H1 (cell line): ENCODE data around the gene KRT27. TPM values are rescaled to one million over a fixed set of nuclear protein-coding genes. Genes with fewer than 3 reads are reported as not detected.

ENCODE experiments used
- CTCF ChIA-PET: fragments of 300-600 bp; sonication (Branson Sonifier 250); formaldehyde crosslinking; loops from one replicate; lab custom pipeline; 2021; ENCODE audit not compliant: partially characterized antibody; lab: Charles Lee
- POLR2A ChIA-PET: fragments of 300-600 bp; sonication (Branson Sonifier 250); formaldehyde crosslinking; loops from one replicate; lab custom pipeline; 2021; ENCODE audit warnings: inconsistent platforms; ENCODE audit not compliant: partially characterized antibody; lab: Charles Lee
- DNase-seq, 2 experiments: peaks; one replicate each; pipeline versions ENCODE4 v3.0.0 to v3.0.0-alpha.2; 2010 to 2022; ENCODE audit warnings: low spot score in 2 of 2, low read depth in 1 of 2, mixed read lengths in 1 of 2
- FAIRE-seq: peaks from 2 replicates; lab custom pipeline; 2011; peaks lifted over from hg19 to GRCh38; lab: Jason Lieb, UNC
- H2AFZ ChIP-seq: 2 replicates; pipeline ENCODE4 v1.8.1; 2012; ENCODE audit warnings: low read length, inconsistent platforms
- H2AK5ac ChIP-seq: 2 replicates; pipeline ENCODE4 v1.6.1; 2013; ENCODE audit warnings: low read depth, low read length
- H2BK120ac ChIP-seq: replicated peaks from 2 replicates; pipeline ENCODE3; 2013; ENCODE audit warnings: low read depth, low read length, inconsistent platforms
- H2BK12ac ChIP-seq: 2 replicates; pipeline ENCODE4 v1.6.1; 2013; ENCODE audit warnings: low read depth, low read length
- H2BK15ac ChIP-seq: 2 replicates; pipeline ENCODE4 v1.6.1; 2013; ENCODE audit warnings: low read length
- H2BK20ac ChIP-seq: 2 replicates; pipeline ENCODE4 v1.6.1; 2013; ENCODE audit warnings: low read length
- H2BK5ac ChIP-seq: 2 replicates; pipeline ENCODE4 v1.6.1; 2013; ENCODE audit warnings: low read depth, low read length
- H3K14ac ChIP-seq: 2 replicates; pipeline ENCODE4 v1.6.1; 2013; ENCODE audit warnings: inconsistent platforms; ENCODE audit not compliant: insufficient read length
- H3K18ac ChIP-seq: 2 replicates; pipeline ENCODE4 v1.6.1; 2013; ENCODE audit warnings: low read length; ENCODE audit errors: extremely low read depth
- H3K23ac ChIP-seq: 2 replicates; pipeline ENCODE4 v1.6.1; 2013; ENCODE audit warnings: inconsistent platforms; ENCODE audit not compliant: insufficient read length
- H3K23me2 ChIP-seq: 2 replicates; pipeline ENCODE4 v1.6.1; 2013; ENCODE audit warnings: low read depth, low read length
- H3K27ac ChIP-seq: 2 replicates; pipeline ENCODE4 v1.6.1; 2011; ENCODE audit warnings: low read depth, low read length, inconsistent platforms
- H3K27me3 ChIP-seq, 4 experiments: replicated peaks in 1 of 4; 1 replicate in 1 of 4; 2 replicates in 3 of 4; pipeline versions ENCODE4 v1.6.1 to v1.8.1; 2011 to 2013; ENCODE audit warnings: low read length in 3 of 4, mild to moderate bottlenecking in 3 of 4, inconsistent platforms in 2 of 4, mixed read lengths in 2 of 4, moderate library complexity in 1 of 4; ENCODE audit not compliant: control insufficient read depth in 3 of 4, insufficient read depth in 3 of 4; ENCODE audit errors: extremely low read depth in 1 of 4
- H3K36me3 ChIP-seq, 4 experiments: 2 replicates each; pipeline versions ENCODE4 v1.6.1 to v1.8.1; 2011 to 2013; ENCODE audit warnings: mild to moderate bottlenecking in 4 of 4, low read length in 3 of 4, moderate library complexity in 2 of 4, control low read depth in 1 of 4, inconsistent platforms in 1 of 4; ENCODE audit not compliant: insufficient read depth in 4 of 4, control insufficient read depth in 2 of 4
- H3K4ac ChIP-seq: replicated peaks from 2 replicates; pipeline ENCODE3; 2013; ENCODE audit warnings: low read length, low read depth, mixed read lengths, inconsistent platforms; ENCODE audit not compliant: insufficient read length
- H3K4me1 ChIP-seq, 4 experiments: replicated peaks in 1 of 4; 1 replicate in 1 of 4; 2 replicates in 3 of 4; pipeline versions ENCODE4 v1.6.1 to v1.8.1; 2011 to 2013; ENCODE audit warnings: low read length in 3 of 4, inconsistent platforms in 2 of 4, mixed read lengths in 1 of 4; ENCODE audit not compliant: insufficient read depth in 4 of 4, control insufficient read depth in 3 of 4
- H3K4me2 ChIP-seq, 2 experiments: 2 replicates each; pipeline versions ENCODE4 v1.6.1 to v1.8.1; 2011 to 2013; ENCODE audit warnings: low read depth in 2 of 2, low read length in 2 of 2, control low read depth in 1 of 2, inconsistent platforms in 1 of 2, mild to moderate bottlenecking in 1 of 2; ENCODE audit not compliant: insufficient read depth in 1 of 2
- H3K4me3 ChIP-seq, 4 experiments: fragments of 200-600, 300-600 bp in 1 of 4; sonication (generic), shearing (Covaris generic), sonication (Bioruptor Twin) in 1 of 4; 2 replicates each; pipeline versions ENCODE4 v1.5.1 to v1.8.1; 2011 to 2016; ENCODE audit warnings: low read length in 4 of 4, low read depth in 3 of 4, control low read depth in 2 of 4, inconsistent platforms in 2 of 4, mild to moderate bottlenecking in 2 of 4, mixed read lengths in 1 of 4, moderate library complexity in 1 of 4; ENCODE audit not compliant: insufficient read depth in 2 of 4; ENCODE audit errors: extremely low read depth in 1 of 4
- H3K56ac ChIP-seq: replicated peaks from 2 replicates; pipeline ENCODE3; 2013; ENCODE audit warnings: low read depth, mild to moderate bottlenecking, mixed read lengths, low read length, inconsistent platforms; ENCODE audit not compliant: insufficient read length
- H3K79me1 ChIP-seq: 2 replicates; pipeline ENCODE4 v1.6.1; 2013; ENCODE audit warnings: low read depth, low read length, control low read depth
- H3K79me2 ChIP-seq, 2 experiments: 2 replicates each; pipeline versions ENCODE4 v1.6.1 to v1.8.1; 2012 to 2013; ENCODE audit warnings: low read length in 2 of 2, mild to moderate bottlenecking in 2 of 2, inconsistent platforms in 1 of 2; ENCODE audit not compliant: insufficient read depth in 2 of 2, control insufficient read depth in 1 of 2
- H3K9ac ChIP-seq, 4 experiments: replicated peaks in 1 of 4; 1 replicate in 1 of 4; 2 replicates in 3 of 4; pipeline versions ENCODE4 v1.6.1 to v1.8.1; 2011 to 2013; ENCODE audit warnings: low read depth in 3 of 4, low read length in 3 of 4, control low read depth in 2 of 4, mild to moderate bottlenecking in 2 of 4, moderate library complexity in 2 of 4, inconsistent platforms in 1 of 4; ENCODE audit errors: extremely low read depth in 1 of 4
- H3K9me3 ChIP-seq, 2 experiments: 2 replicates each; pipeline versions ENCODE4 v1.6.1 to v1.8.1; 2012 to 2013; ENCODE audit warnings: mild to moderate bottlenecking in 2 of 2, moderate library complexity in 2 of 2, control low read depth in 1 of 2, inconsistent platforms in 1 of 2, low read depth in 1 of 2, low read length in 1 of 2, mixed read lengths in 1 of 2; ENCODE audit not compliant: insufficient read depth in 2 of 2
- H4K20me1 ChIP-seq, 2 experiments: replicated peaks in 1 of 2; 2 replicates each; pipeline versions ENCODE3 to v1.8.1; 2011 to 2013; ENCODE audit warnings: inconsistent platforms in 2 of 2, low read length in 2 of 2, mild to moderate bottlenecking in 1 of 2; ENCODE audit not compliant: insufficient read depth in 2 of 2, control insufficient read depth in 1 of 2
- H4K5ac ChIP-seq: 2 replicates; pipeline ENCODE4 v1.6.1; 2013; ENCODE audit warnings: low read length, low read depth, mixed read lengths, inconsistent platforms; ENCODE audit not compliant: insufficient read length
- H4K8ac ChIP-seq: 2 replicates; pipeline ENCODE4 v1.8.0; 2013; ENCODE audit warnings: mild to moderate bottlenecking, moderate library complexity, low read length, inconsistent platforms; ENCODE audit not compliant: insufficient read depth; ENCODE audit errors: extremely low read depth
- H4K91ac ChIP-seq: replicated peaks from 2 replicates; pipeline ENCODE3; 2013; ENCODE audit warnings: low read length, mixed read lengths, inconsistent platforms; ENCODE audit not compliant: insufficient read length
- RNF2 ChIP-seq: fragments of 200-900, 300-1000 bp; sonication (generic); IDR thresholded peaks from 2 replicates; pipeline ENCODE4 v1.7.1; 2016; ENCODE audit warnings: borderline replicate concordance, low read depth, mild to moderate bottlenecking, antibody characterized with exemption, low read length; ENCODE audit not compliant: poor library complexity, severe bottlenecking; ENCODE audit errors: missing control alignments
- WGBS, 2 experiments: shearing (Covaris generic) in 1 of 2; methylation state at CpG; one replicate each; pipeline versions ENCODE4 v1.1.6 to v1.1.7; 2013 to 2015; ENCODE audit warnings: low lambda C conversion rate in 2 of 2, mixed read lengths in 2 of 2, inconsistent platforms in 1 of 2, low coverage in 1 of 2, missing lambda C conversion rate in 1 of 2; ENCODE audit not compliant: insufficient replicate concordance in 2 of 2, insufficient coverage in 1 of 2, insufficient read length in 1 of 2; ENCODE audit errors: extremely low coverage in 1 of 2, missing lambda C conversion rate in 1 of 2; 5-methylcytosine and 5-hydroxymethylcytosine counted together
- long read RNA-seq, 2 experiments: library from RNA in 1 of 2; library from capped mRNA in 1 of 2; stranded (forward); transcript quantifications; one replicate each; pipeline ENCODE4 v2.0.0, GENCODE V29; 2021; ENCODE audit warnings: inconsistent platforms in 1 of 2
- polyA minus RNA-seq, 3 experiments: library from RNA; depleted of rRNA, polyadenylated mRNA; stranded (reverse); fragments of >200 nt; gene quantifications; 1 replicate in 2 of 3; 2 replicates in 1 of 3; pipeline ENCODE4 v1.2.3, GENCODE V29; 2011
- polyA plus RNA-seq, 7 experiments: library from polyadenylated mRNA; depleted of rRNA in 3 of 7; stranded (reverse) in 5 of 7; unstranded in 2 of 7; fragments of >200 nt in 5 of 7; fragments of 200-250 nt in 2 of 7; gene quantifications; 1 replicate in 5 of 7; 2 replicates in 1 of 7; 4 replicates in 1 of 7; pipeline versions ENCODE4 v1.2.1 to v1.2.3, GENCODE V29; 2011 to 2013; ENCODE audit warnings: missing spikeins in 2 of 7, mixed read lengths in 2 of 7
- total RNA-seq: library from RNA; stranded (reverse); fragmentation: NEBNext Ultra II Directional; extraction: Animal tissue kit (Norgen Biotek cat#: 25700); gene quantifications from 2 replicates; pipeline ENCODE4 v1.2.1, GENCODE V29; 2021

The KRT27 gene, protein sequence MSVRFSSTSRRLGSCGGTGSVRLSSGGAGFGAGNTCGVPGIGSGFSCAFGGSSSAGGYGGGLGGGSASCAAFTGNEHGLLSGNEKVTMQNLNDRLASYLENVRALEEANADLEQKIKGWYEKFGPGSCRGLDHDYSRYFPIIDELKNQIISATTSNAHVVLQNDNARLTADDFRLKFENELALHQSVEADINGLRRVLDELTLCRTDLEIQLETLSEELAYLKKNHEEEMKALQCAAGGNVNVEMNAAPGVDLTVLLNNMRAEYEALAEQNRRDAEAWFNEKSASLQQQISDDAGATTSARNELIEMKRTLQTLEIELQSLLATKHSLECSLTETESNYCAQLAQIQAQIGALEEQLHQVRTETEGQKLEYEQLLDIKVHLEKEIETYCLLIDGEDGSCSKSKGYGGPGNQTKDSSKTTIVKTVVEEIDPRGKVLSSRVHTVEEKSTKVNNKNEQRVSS
- total RNA-seq (not detected in 2 replicates), polyA plus RNA-seq (2011; rRNA removed) (not detected in 2 replicates), polyA minus RNA-seq (2011; rRNA and poly(A)+ RNA removed) (not detected in 2 replicates)
- polyA plus RNA-seq (2011; cell fraction: cytosol; rRNA removed) = not detected
- polyA plus RNA-seq (2011; cell fraction: nucleus; rRNA removed) = not detected
- not detected in 4 replicates for polyA plus RNA-seq (2012, experiment 1 of 2)
- not detected for polyA plus RNA-seq (2012, experiment 2 of 2)
- not detected for polyA plus RNA-seq (2013, experiment 1 of 2)
- polyA plus RNA-seq (2013, experiment 2 of 2) = not detected
- not detected for polyA minus RNA-seq (2011; cell fraction: cytosol; rRNA and poly(A)+ RNA removed)
- polyA minus RNA-seq (2011; cell fraction: nucleus; rRNA and poly(A)+ RNA removed) = not detected
- long read RNA-seq, experiment 1 = 0 reads
- long read RNA-seq, experiment 2 = 0 reads

DNA sequence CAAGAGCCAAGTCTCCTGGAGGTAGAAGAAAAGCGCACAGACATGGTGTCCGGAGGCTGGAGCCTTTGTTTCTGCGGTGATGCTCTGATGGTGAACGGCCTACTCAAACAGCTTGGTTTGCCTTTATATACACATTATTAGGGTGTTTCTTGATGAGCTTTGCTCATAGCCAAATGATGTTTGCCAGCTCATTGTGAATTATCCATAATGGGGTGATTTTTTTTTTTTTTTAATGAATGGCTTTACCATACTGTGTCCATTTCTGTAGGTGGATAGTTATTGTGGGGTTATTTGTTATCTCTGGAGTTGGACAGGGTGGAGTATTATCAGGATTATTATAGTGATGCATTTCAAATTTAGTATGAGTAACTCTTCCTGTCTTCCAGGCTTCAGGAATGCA, at the start of gene KRT27:
TSS of gene KRT27 (minus strand) at position 101 of the 400 bp plus-strand sequence. CDS start at position 44, 57 bp downstream.
- Histone ChIP-seq H3K36me3 (no peaks in the 10 kb centered on the region), H4K91ac (no peak within 1 kb of the TSS), H2BK15ac (no peak within 1 kb of the TSS), H3K79me1 (no peaks in the 10 kb centered on the region), H4K5ac (no peak within 1 kb of the TSS), H3K23me2 (no peaks in the 10 kb centered on the region), H3K27ac (no peak within 1 kb of the TSS), H3K9ac (no peak within 1 kb of the TSS), H3K27me3 (peaks cover 0 to 3% (median 1%) of the 10 kb centered on the region in 4 experiments; a peak in 3 of 7 replicates), H3K4ac (no peak within 1 kb of the TSS), H2AFZ (0 out of 2 replicates have a peak within 1 kb of the TSS, but pooled peaks have one; percentile 29), H3K56ac (no peak within 1 kb of the TSS), H4K20me1 (no peaks in the 10 kb centered on the region), H3K18ac (no peak within 1 kb of the TSS), H2BK5ac (no peak within 1 kb of the TSS), H3K79me2 (no peaks in the 10 kb centered on the region), H3K4me1 (no peaks in the 10 kb centered on the region), H2BK20ac (no peak within 1 kb of the TSS), H2BK12ac (no peak within 1 kb of the TSS), H3K4me2 (no peak within 1 kb of the TSS), H2BK120ac (no peak within 1 kb of the TSS), H3K23ac (no peak within 1 kb of the TSS), H3K14ac (no peak within 1 kb of the TSS), H2AK5ac (no peak within 1 kb of the TSS), H3K9me3 (no peaks in the 10 kb centered on the region), H4K8ac (peak within 1 kb of the TSS; percentile 53; the same call in 1 of the 2 replicates), H3K4me3 (no peak within 1 kb of the TSS)
- no peak for DNase-seq
- ChIA-PET POLR2A (no interaction called here), CTCF (interaction anchor here (0.6 kb wide), 1 partner anchor 13 kb away, joined by 4 read pairs; no protein-coding TSS in a partner anchor)
- 83% methylated on average over 4 of the region's 4 CpGs; no CpG with 5 or more reads in 1 of the 2 experiments for WGBS, 2 experiments
- no peak for TF ChIP-seq RNF2
- FAIRE-seq = no peak
